KBM-7 (cell line): Measurements from ENCODE around the gene CAPN12.
A peak's percentile ranks its signal among the peaks of the same experiment; 100 is the strongest.

Source experiments
- DNase-seq: peaks from one replicate; pipeline ENCODE4 v3.0.0-alpha.2; 2015
- in situ Hi-C: fragments of 300-500 bp; cut with MboI; formaldehyde crosslinking; loops from 2 replicates; pipeline ENCODE4 v1.14.3; 2020; ENCODE audit warnings: low sequenced_read_pairs, low pct_unique_long_range_greater_than_20kb, mixed read lengths

The CAPN12 gene

GRCh38 chr19:38741670-38742069, 2.6 kb downstream of the CAPN12 start:
- in situ Hi-C loops = no loop called here
- no peak for DNase-seq

GRCh38 chr19:38740932-38741331, 3.3 kb downstream of the CAPN12 start:
- in situ Hi-C loops = no loop called here
- DNase-seq = no peak

DNA sequence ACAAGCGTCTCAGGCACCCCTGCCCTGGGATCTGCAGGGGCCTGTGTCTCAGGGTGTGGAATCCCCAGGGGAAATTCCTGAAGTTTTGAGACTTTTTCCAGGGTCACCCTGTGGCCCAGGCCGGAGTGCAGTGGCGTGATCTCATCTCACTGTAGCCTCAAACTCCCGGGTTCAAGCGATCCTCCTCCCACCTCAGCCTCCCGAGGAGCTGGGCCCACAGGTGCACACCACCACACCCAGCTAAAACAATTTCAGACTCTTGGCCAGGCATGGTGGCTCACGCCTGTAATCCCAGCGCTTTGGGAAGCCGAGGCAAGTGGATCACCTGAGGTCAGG, 4.0 kb downstream of the CAPN12 start:
- no peak for DNase-seq
- in situ Hi-C loops = no loop called here

DNA sequence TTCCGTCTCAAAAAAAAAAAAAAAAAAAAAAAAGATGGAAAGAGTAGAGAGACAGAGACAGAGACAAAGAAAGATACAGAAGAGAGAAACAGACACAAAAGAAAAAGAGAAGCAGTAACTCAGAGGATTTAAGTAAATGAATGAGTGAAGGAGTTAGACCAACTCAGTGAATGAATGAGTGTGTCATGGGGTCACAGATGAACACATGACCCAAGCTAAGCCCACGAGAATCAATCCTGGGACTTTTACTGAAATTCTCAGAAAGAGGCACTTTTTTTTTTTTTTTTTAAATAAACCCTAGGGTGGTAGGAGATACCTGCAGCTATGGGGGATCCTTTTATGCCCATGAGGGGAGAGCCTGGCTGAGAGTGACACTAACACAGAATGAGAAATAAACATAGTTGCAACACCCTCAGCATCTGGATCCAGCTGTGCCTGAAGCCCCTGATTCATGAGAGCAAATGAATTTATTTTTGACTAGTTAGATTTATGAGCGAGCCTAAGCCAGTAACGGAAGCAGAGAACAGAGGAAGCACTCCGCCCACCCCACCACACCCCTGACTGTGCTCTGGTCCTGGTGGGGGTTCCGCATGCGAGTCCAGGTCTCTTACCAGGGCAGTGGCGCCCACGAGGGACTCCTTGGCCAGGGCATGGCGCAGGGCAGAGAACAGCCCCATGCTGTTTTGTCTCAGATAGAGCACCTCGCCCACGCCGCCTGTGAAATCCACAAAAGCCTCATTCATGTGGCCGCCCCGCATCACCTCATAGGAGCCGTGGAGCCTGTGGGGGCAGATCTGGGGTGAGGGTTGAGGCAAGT, 4.6 kb downstream of the CAPN12 start:
- DNase-seq = peak; percentile 63
- in situ Hi-C loops = no loop called here

DNA sequence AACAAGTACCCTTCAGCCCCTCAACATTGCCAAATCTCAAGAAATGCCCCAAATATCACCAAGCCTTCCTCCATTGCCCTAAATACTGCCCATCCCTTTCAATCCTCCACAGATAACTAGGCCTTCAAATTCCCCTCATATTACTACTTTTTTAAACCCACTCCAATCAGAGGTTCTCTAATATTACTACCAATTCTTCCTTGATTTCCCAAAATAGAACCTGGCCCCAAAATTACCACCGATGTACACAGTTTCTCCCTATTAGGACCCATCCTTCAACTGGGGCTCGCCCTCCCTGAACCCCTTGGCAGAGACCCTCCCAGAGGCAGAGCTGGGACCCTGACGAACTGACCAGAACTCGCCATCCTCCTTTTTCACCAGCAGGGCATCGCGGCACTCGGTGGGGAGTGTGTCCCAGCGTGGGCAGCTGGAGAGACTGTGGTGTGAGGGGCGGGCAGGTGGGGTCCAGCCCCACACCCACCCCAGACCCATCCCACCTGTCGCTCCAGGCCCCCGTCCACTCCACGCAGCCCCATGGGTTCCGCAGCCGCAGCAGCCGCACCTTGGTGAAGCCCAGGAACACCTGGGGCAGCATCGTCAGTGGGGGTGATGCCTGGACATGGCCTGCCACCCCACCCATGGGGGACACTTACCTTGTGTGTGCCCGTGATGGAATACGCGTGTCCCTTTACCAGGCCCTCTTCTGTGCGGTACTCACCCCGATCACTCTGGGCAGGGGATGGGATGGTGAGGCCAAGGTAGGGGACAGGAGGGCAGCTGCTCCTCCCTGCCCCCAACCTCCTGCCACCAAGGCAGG, 6.1 kb downstream of the CAPN12 start:
- in situ Hi-C loops = no loop called here
- no peak for DNase-seq

DNA sequence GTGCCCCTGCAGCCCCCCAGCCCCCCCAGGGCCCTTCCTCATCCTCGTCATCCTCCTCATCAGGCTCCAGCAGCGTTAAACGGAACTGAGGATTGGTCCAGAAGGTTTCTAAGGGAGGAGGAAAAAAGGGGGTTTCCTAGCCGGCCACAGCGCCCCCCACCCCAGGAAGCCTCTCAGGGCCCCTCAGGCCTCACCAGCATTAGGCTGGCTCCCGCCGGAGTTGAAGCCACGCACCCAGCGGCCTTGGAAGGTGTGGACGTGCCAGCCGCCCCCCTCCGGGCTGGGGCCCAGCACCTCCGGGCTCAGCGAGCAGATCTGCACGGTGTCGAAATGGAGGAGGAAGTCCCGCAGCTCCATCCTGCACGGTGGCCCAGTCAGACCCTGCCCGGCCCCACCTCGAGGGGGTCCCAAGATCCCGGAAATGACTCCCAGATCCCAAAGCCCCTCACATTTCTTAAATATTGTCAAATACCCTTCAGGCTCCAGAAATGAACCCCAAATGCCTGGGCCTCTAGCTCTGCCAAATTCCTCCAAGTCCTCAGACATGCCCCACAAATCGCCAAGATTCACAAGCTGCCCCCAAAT, 6.9 kb downstream of the CAPN12 start:
- DNase-seq = no peak
- in situ Hi-C loops = no loop called here

- DNase-seq = no peak
- in situ Hi-C loops = no loop called here
Measured at GRCh38 chr19:38736413-38737280, 7.6 kb downstream of the CAPN12 start.

DNA sequence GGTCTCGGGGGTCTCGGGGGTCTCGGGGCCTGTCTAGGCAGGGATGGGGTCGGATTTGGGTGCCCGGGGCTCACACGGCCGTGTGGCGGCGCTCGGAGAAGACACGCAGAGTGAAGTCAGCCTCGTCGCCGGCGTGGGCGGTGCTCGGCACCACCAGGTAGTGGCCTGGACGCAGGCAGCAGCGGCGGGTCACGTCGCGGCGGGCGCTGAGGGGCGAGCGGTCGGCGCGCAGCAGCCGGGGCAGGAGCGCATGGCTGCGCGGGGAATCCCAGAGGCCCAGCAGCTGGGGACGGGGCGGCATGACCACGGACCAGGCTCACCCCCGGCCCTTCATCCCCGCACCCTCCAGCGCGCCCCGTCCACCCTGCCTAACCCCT, 8.2 kb downstream of the CAPN12 start:
- no peak for DNase-seq
- in situ Hi-C loops = no loop called here

DNA sequence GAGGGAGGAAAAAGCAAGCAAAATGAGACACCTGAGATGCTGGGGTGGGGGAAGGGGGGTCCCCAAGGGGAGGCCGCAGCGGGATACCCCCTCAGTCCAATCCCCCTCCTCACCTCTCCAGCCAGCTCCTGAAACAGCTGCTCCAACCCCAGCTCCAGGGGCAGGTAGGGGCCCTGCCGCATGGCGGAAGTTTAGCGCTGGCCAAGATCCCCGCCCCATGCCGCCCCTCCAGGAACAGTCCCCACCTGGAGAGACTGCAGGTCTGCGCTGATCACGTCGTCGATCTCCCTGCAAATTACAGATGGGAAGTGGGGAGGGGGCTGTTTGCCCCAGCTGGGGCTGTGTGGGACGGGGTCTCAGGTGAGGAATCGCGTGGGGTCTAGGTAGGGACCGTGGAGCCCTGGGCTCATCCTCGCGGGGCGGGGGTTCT, 9.0 kb downstream of the CAPN12 start:
- no peak for DNase-seq
- in situ Hi-C loops = no loop called here

DNA sequence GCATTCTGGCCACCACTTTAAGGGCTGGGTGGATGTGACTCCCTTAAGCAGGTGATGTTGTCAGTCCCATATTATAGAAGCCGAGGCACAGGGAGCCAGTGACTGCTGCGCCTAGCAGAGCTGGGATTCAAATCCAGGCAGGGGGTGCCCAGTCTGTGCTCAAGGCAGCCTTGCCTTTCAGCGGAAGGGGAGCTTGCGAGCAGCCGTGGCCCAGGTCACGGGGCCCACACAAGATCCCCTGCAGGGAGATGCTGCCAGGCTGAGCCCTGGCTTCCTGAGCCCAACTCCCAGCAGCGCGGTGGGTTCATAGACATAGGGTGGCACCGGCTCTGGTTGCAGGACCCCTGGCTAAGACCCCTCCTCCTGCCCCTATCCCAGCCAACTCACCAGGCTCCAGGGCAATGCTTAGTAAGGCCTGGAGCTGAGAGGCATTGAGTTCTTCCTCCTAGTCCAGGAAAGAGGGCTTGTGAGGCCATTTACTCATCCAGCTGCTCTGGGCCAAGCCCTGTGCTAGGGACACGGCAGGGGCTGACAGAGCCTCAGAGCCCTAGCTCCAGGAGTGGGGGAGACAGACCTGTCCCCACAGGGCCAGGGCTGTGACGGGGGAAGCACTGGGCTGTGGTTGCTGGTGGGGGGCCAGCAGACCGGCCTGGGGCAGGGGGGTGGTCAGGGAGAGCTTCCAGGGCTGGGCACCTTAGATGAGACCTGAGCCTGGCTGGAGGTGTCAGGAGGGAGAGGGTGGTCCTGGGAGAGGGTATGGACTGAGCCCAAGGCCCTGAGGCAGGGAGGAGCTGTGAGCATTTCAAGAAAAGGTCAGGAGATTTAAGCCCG, 9.6 kb downstream of the CAPN12 start:
- in situ Hi-C loops = no loop called here
- DNase-seq = peak; percentile 61

DNA sequence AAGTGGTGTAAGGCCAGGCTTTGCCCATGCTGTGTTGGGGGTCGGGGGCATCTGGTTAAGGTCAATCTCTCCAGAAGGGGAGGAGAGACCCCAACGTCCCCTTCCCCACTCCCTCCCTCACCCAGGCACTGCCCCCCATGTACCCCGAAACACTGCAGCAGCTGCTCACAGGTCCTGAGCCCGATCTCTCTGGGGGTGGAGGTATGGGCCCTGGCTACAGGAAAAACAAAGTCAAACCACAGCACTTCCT, 10.2 kb downstream of the CAPN12 start:
- no peak for DNase-seq
- in situ Hi-C loops = no loop called here

- DNase-seq = no peak
- in situ Hi-C loops = no loop called here
Measured at GRCh38 chr19:38733493-38734175, 10.6 kb downstream of the CAPN12 start.

DNA sequence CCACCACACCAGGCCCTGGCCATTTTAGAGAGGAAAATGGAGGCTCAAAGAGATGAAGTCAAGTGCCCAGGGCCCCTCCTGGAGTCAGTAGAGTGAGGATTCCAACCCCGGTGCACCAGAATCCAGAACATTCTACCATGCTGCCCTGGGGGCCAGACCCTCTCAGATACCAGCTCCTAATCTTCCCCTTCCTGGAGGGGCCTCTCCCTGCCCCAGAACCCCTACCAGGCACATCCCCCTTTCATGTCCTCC, 11.1 kb downstream of the CAPN12 start:
- no peak for DNase-seq
- in situ Hi-C loops = no loop called here

- in situ Hi-C loops = no loop called here
- no peak for DNase-seq
Measured at GRCh38 chr19:38731654-38732301, 12.5 kb downstream of the CAPN12 start.

GRCh38 chr19:38730731-38731589, 13.3 kb downstream of the CAPN12 start:
- DNase-seq = no peak
- in situ Hi-C loops = no loop called here

DNA sequence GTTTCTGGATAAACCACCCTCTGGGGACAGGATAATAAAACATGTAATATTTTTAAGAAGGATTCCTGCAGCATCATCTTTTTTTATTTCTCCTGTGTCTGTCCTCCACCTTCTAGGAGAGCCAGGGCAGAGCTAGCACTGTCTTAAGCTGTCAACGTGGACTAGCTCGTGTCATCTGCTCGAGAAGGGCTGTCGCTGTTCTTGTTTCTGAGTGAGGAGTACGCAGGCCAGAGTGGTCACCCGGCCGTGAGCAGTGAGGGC, 13.9 kb downstream of the CAPN12 start:
- no peak for DNase-seq
- in situ Hi-C loops = no loop called here

DNA sequence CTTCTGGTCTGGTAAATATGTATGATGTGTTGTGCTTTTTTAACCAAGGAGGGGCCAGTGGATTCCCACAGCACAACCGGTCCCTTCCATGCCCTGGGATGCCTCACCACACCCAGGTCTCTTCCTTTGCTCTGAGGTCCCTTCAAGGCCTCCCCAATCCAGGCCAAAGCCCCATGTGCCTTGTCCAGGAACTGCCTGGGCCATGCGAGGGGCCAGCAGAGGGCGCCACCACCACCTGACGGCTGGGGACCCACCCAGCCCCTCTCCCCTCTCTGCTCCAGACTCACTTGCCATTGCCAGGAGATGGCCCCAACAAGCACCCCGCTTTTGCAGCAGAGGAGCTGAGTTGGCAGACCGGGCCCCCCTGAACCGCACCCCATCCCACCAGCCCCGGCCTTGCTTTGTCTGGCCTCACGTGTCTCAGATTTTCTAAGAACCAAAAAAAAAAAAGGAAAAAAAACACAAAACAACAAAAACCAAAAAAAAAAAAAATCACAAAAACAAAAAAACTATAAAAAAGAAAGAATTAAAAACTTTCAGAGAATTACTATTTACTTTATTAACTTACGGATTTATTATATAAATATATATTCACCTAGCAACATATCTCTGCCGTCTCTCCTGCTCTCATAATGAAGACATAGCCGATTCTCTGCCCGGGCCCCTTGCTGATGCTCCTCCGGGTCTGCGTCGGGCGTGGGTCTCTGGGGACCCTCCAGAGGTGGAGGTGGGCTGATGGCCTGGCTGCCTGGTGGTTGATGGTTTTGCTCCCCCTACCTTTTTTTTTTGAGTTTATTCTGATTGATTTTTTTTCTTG, 14.4 kb downstream of the CAPN12 start:
- DNase-seq = peak; percentile 78
- in situ Hi-C loops = no loop called here
